ENCODE measurements around the gene RASA2. TPM values are rescaled to one million over a fixed set of nuclear protein-coding genes. Genes with fewer than 3 reads are reported as not detected.

RASA2 gene
- total RNA-seq, 3 donors from 2014 or later, result 15.2 to 43.2 (median 22.0) TPM

GRCh38 chr3:141511361-141511760, 24.5 kb downstream of the RASA2 start:
- TF ChIP-seq POLR2AphosphoS5 (IDR thresholded peaks at IDR 0.05) (no peak), POLR2A (IDR thresholded peaks at IDR 0.05) (no peak)
- TF ChIP-seq, protein P1, sequence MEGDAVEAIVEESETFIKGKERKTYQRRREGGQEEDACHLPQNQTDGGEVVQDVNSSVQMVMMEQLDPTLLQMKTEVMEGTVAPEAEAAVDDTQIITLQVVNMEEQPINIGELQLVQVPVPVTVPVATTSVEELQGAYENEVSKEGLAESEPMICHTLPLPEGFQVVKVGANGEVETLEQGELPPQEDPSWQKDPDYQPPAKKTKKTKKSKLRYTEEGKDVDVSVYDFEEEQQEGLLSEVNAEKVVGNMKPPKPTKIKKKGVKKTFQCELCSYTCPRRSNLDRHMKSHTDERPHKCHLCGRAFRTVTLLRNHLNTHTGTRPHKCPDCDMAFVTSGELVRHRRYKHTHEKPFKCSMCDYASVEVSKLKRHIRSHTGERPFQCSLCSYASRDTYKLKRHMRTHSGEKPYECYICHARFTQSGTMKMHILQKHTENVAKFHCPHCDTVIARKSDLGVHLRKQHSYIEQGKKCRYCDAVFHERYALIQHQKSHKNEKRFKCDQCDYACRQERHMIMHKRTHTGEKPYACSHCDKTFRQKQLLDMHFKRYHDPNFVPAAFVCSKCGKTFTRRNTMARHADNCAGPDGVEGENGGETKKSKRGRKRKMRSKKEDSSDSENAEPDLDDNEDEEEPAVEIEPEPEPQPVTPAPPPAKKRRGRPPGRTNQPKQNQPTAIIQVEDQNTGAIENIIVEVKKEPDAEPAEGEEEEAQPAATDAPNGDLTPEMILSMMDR (IDR thresholded peaks at IDR 0.05), result no peak
- Histone ChIP-seq H3K27me3 (no peaks in the 10 kb centered on the region), H3K4me1 (no peaks in the 10 kb centered on the region), H3K4me3 (no peak overlapping the region), H3K9me3 (no peaks in the 10 kb centered on the region), H3K27ac (no peak overlapping the region), H3K36me3 (no peaks in the 10 kb centered on the region)
- no peak for DNase-seq (ENCODE audit: low spot score in 2 of 2)
- intact Hi-C loops (cut with DNase I; ENCODE audit: low total_unique reads), result no loop called here

GRCh38 chr3:141514382-141514781, 27.6 kb downstream of the RASA2 start:
- DNase-seq (ENCODE audit: low spot score in 2 of 2), result no peak
- TF ChIP-seq POLR2AphosphoS5 (IDR thresholded peaks at IDR 0.05) (no peak), POLR2A (IDR thresholded peaks at IDR 0.05) (no peak)
- TF ChIP-seq, protein P1 (IDR thresholded peaks at IDR 0.05), result no peak
- Histone ChIP-seq H3K36me3 (no peaks in the 10 kb centered on the region), H3K9me3 (no peaks in the 10 kb centered on the region), H3K4me3 (no peak overlapping the region), H3K4me1 (no peaks in the 10 kb centered on the region), H3K27me3 (no peaks in the 10 kb centered on the region), H3K27ac (no peak overlapping the region)
- intact Hi-C loops (cut with DNase I; ENCODE audit: low total_unique reads), result no loop called here

DNA sequence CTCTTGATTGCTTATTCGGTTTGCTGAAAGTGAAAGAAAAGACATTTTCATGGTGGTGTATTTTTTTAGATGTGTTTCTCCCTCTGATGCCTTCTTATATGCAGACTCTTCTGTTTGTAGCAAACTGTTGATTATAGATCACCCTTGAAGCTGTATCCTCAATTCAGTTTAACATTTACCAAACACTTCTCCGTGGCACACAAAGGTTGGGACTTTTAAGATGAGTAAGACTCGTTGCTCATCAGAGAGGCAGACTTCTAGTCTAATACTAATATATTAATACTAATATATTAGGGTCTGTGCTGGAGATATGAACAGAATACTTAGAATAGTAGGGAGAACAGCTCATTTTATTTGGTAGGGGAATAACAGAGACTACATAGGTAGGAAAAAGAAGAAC, 32.8 kb downstream of the RASA2 start:
- no peak for DNase-seq (ENCODE audit: low spot score in 2 of 2)
- H3K4me1 ChIP-seq, result no peaks in the 10 kb centered on the region
- no peaks in the 10 kb centered on the region for H3K9me3 ChIP-seq
- no peak overlapping the region for H3K27ac ChIP-seq
- H3K27me3 ChIP-seq, result no peaks in the 10 kb centered on the region
- H3K36me3 ChIP-seq, result no peaks in the 10 kb centered on the region
- TF ChIP-seq, protein P1 (IDR thresholded peaks at IDR 0.05), result no peak
- H3K4me3 ChIP-seq, result no peak overlapping the region
- intact Hi-C loops (cut with DNase I; ENCODE audit: low total_unique reads), result no loop called here

DNA sequence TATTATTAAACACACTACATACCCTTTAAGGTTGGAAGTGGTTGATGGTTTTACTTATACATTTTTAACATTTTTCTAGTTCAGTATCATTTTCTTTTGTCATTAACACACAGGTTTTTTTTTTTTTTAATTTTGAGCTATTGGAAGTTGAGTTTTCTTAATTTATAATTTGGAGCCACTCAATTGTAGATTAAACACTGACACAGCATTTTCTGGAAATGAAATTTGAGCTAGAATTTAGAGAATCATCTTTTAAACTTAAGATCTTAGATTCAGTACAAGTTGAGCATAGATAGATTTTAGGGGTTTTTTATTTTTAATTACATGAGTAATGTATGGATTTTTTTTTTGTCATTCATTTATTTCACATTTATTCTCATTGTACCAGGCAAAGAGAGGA, 35.0 kb downstream of the RASA2 start:
- H3K27ac ChIP-seq, result no peak overlapping the region
- no peaks in the 10 kb centered on the region for H3K4me1 ChIP-seq
- DNase-seq (ENCODE audit: low spot score in 2 of 2), result no peak
- no peaks in the 10 kb centered on the region for H3K9me3 ChIP-seq
- no peak overlapping the region for H3K4me3 ChIP-seq
- H3K36me3 ChIP-seq, result no peaks in the 10 kb centered on the region
- intact Hi-C loops (cut with DNase I; ENCODE audit: low total_unique reads), result no loop called here
- TF ChIP-seq, protein P1 (IDR thresholded peaks at IDR 0.05), result no peak
- TF ChIP-seq POLR2A (IDR thresholded peaks at IDR 0.05) (no peak), POLR2AphosphoS5 (IDR thresholded peaks at IDR 0.05) (no peak)
- no peaks in the 10 kb centered on the region for H3K27me3 ChIP-seq

DNA sequence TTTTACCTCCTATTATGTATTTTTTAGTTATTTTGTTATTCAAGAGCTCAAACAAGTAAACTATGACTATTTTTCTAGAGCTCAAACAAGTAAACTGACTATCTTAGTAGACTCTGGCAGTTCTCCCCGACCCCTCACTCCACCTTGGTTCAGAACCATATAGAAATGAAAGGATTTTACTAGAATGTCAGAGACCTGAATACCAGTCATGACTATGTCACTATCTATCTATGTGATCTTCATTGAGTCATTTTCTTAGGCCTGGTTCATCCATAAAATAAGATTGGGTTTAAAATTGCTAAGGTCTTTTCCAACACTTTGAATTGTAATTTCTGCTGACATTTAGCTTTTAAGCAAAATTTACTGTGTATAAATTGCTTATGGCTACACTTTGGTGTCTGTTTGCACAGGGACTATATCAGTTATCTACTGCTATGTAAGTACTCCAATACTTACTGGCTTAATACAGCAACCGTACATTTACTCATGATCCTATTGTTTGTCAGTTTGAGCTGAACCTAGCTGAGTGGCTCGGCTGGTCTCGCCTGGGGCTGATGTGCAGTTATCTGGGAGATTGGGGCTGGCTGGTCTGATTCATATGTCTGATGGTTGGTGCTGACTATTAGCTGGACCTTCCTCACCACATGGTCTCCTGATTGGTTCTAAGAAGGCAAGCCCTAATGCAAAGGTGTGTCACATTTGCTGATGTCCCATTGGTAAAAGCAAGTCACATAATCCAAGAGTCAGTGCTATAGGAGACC, 37.0 kb downstream of the RASA2 start:
- H3K27ac ChIP-seq, result no peak overlapping the region
- H3K27me3 ChIP-seq, result no peaks in the 10 kb centered on the region
- TF ChIP-seq POLR2AphosphoS5 (IDR thresholded peaks at IDR 0.05), result no peak
- TF ChIP-seq, protein P1 (IDR thresholded peaks at IDR 0.05), result no peak
- no peak for TF ChIP-seq POLR2A (IDR thresholded peaks at IDR 0.05)
- no peak overlapping the region for H3K4me3 ChIP-seq
- DNase-seq (ENCODE audit: low spot score in 2 of 2), result no peak
- H3K36me3 ChIP-seq, result no peaks in the 10 kb centered on the region
- H3K4me1 ChIP-seq, result no peaks in the 10 kb centered on the region
- no peaks in the 10 kb centered on the region for H3K9me3 ChIP-seq
- intact Hi-C loops (cut with DNase I; ENCODE audit: low total_unique reads), result no loop called here

All from breast epithelium (tissue), 4 donors.